Measurements from ENCODE around the gene GPR141.
"Not testable (repeated sequence)": the region's sequence is repeated elsewhere in the genome, so short reads cannot be mapped to it uniquely, and the experiment has no call there.

Gene GPR141

GRCh38 chr7:37690206-37690605, 6.6 kb downstream of the GPR141 start:
- no peak for DNase-seq

GRCh38 chr7:37694208-37695094, 10.9 kb downstream of the GPR141 start:
- DNase-seq, result no peak

GRCh38 chr7:37698276-37698675, 14.7 kb downstream of the GPR141 start:
- no peak for DNase-seq

- DNase-seq, result no peak
These were observed 15.2 kb downstream of the GPR141 start for GRCh38 chr7:37698782-37699181.

GRCh38 chr7:37701769-37702168, 18.2 kb downstream of the GPR141 start:
- DNase-seq, result no peak

GRCh38 chr7:37703361-37703760, 19.8 kb downstream of the GPR141 start:
- no peak for DNase-seq

GRCh38 chr7:37704328-37704833, 20.8 kb downstream of the GPR141 start:
- not testable (repeated sequence) for DNase-seq

- no peak for DNase-seq
These were observed 22.4 kb downstream of the GPR141 start for GRCh38 chr7:37705976-37706375.

- no peak for DNase-seq
These were observed 23.2 kb downstream of the GPR141 start for GRCh38 chr7:37706804-37707203.

GRCh38 chr7:37707754-37708485, 24.4 kb downstream of the GPR141 start:
- no peak for DNase-seq

- no peak for DNase-seq
These were observed 26.3 kb downstream of the GPR141 start for GRCh38 chr7:37709631-37710509.

GRCh38 chr7:37713613-37714012, 30.0 kb downstream of the GPR141 start:
- DNase-seq, result no peak

- no peak for DNase-seq
These were observed 31.0 kb downstream of the GPR141 start for GRCh38 chr7:37714606-37715005.

- DNase-seq, result no peak
These were observed 35.0 kb downstream of the GPR141 start for GRCh38 chr7:37718585-37718984.

- DNase-seq, result no peak
These were observed 35.5 kb downstream of the GPR141 start for GRCh38 chr7:37719077-37719476.

GRCh38 chr7:37724732-37725131, 41.2 kb downstream of the GPR141 start:
- no peak for DNase-seq

- no peak for DNase-seq
These were observed 42.5 kb downstream of the GPR141 start for GRCh38 chr7:37726016-37726415.

- no peak for DNase-seq
These were observed 45.2 kb downstream of the GPR141 start for GRCh38 chr7:37728747-37729146.

GRCh38 chr7:37729181-37729580, 45.6 kb downstream of the GPR141 start:
- DNase-seq, result no peak

GRCh38 chr7:37730501-37730900, 46.9 kb downstream of the GPR141 start:
- DNase-seq, result no peak

GRCh38 chr7:37732253-37732652, 48.7 kb downstream of the GPR141 start:
- DNase-seq, result no peak

GRCh38 chr7:37732888-37733287, 49.3 kb downstream of the GPR141 start:
- no peak for DNase-seq

GRCh38 chr7:37735196-37735595, 51.6 kb downstream of the GPR141 start:
- DNase-seq, result no peak

Data from NCI-H1417 treated with DMSO at 0.1 percent for 48 hours (cell line).